GM19035 (cell line): ENCODE measurements around the gene APLF.

Experiments
- ATAC-seq: cut with Tn5 transposase; IDR thresholded peaks from one replicate; pipeline ENCODE4 v1.9.1; 2021; ENCODE audit not compliant: unreplicated experiment

Gene APLF, protein sequence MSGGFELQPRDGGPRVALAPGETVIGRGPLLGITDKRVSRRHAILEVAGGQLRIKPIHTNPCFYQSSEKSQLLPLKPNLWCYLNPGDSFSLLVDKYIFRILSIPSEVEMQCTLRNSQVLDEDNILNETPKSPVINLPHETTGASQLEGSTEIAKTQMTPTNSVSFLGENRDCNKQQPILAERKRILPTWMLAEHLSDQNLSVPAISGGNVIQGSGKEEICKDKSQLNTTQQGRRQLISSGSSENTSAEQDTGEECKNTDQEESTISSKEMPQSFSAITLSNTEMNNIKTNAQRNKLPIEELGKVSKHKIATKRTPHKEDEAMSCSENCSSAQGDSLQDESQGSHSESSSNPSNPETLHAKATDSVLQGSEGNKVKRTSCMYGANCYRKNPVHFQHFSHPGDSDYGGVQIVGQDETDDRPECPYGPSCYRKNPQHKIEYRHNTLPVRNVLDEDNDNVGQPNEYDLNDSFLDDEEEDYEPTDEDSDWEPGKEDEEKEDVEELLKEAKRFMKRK

GRCh38 chr2:68467077-68467960, at the start of gene APLF, which contains the start of gene FBXO48:
Gene APLF (plus strand): TSS chr2:68467585. CDS start chr2:68467732, 147 bp downstream.
Gene FBXO48 (minus strand): TSS chr2:68467294. CDS start chr2:68465145, 2,149 bp downstream.
- ATAC-seq: peak; percentile 95

DNA sequence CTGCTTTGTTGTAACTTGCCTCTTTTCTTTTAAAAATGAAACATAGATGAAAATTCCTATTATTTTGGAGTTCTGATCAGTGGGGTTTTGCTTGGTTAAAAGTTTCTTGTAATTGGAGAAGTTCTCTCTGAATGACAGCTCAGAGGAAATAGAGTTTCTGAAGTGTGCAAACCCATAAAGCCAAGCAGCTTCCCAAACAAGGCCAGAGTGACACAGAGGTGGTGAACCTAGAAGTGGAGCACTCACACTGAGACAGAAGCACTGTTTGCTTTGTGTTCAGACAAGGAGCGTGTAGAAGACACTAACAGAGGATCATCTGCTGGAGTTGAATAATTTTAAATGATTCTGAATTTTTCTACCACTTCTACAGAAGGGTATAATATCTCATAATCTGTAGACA, 49.5 kb upstream of the APLF start:
- ATAC-seq: no peak

GRCh38 chr2:68418419-68418818, 49.0 kb upstream of the APLF start:
- ATAC-seq: no peak

DNA sequence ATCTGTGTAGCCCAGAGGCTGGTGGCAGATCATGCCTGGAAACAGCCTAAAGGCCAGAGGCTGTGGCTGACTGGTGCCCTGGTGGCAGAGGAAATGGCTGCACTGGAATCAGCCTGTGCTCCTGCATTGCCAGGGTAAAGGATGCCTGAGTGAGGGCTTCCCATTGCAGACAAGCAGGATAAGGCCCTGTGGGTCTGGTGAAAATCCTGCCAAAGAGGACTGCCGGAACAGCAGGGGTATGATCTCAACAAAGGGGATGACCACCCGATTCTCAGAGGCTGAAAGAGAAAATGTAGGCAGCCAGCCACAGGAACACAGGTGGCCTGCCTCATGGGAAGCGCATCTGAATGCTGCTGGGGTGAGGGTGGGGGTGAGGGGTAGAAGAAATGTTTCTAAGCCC, 48.5 kb upstream of the APLF start:
- no peak for ATAC-seq

DNA sequence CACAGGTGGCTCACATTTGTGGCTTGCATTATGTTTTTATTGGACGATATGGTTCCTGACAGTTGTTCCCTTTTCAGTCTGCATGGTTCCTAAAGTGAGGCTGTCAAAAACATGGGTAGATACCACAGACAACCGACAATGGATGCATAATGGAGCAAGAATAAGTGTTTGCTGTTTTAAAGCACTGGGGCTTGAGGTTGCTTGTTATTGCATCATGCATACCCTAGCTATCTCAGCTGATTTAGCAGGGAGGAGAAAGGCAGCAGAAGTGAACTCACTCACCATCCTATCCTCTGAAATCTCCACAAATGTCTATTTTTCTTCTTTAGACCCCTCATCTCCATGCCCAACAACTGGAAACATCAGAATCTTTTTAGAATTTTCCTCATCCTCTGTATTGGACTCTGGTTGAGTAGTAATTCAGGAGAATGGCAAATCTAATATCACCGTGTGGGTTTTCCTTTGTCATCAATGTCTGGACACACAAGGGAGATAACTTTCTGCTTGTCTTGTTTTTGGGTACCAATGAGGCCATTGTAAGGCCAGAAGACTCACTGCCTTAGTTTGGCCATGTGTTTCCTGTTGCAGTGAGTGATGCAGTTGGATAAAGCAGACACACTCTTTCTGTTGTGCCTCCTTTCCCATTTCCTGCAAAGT, 47.0 kb upstream of the APLF start:
- ATAC-seq: no peak

- ATAC-seq: peak; percentile 78
Measured at GRCh38 chr2:68423966-68424650, 43.3 kb upstream of the APLF start.

- no peak for ATAC-seq
Measured at GRCh38 chr2:68425503-68425902, 41.9 kb upstream of the APLF start.

DNA sequence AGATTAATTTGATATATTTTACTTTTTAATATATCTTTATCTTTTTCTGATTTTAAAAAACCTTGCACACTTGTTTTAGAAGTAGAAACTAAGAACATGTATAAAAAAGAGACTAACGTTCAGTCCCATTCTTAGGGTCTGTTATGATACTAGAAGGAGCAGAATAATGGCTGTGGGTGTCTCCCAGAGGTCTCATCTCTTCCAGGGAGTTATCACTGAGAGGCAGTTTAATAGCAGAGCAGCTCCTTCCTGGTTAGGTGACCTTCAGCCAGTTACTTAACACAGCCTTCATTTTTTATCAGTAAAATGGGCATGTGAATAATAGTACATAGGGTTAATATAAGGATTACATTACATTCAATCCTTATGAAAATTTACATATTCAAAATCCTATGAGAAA, 40.9 kb upstream of the APLF start:
- no peak for ATAC-seq

GRCh38 chr2:68426848-68427579, 40.4 kb upstream of the APLF start:
- peak; percentile 26 for ATAC-seq

- no peak for ATAC-seq
Measured at GRCh38 chr2:68428126-68428525, 39.3 kb upstream of the APLF start.

DNA sequence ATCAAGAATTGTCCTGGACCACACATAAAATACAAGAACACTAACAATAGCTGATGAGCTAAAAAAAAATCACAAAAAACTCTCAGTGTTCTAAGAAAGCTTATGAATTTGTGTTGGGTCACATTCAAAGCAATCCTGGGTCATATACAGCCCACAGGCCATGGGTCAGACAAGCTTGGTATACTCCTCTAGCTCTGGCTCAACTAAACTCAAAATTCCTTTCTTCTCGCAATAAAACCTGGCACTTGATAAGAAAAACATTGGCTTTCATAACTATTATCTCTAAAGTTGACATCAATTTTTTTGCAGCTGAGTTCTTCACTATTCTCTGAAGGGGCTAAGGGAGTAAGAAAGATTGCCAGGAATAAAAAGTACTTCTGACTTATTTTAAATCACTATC, 38.6 kb upstream of the APLF start:
- no peak for ATAC-seq

- ATAC-seq: no peak
Measured at GRCh38 chr2:68429311-68429826, 38.0 kb upstream of the APLF start.

DNA sequence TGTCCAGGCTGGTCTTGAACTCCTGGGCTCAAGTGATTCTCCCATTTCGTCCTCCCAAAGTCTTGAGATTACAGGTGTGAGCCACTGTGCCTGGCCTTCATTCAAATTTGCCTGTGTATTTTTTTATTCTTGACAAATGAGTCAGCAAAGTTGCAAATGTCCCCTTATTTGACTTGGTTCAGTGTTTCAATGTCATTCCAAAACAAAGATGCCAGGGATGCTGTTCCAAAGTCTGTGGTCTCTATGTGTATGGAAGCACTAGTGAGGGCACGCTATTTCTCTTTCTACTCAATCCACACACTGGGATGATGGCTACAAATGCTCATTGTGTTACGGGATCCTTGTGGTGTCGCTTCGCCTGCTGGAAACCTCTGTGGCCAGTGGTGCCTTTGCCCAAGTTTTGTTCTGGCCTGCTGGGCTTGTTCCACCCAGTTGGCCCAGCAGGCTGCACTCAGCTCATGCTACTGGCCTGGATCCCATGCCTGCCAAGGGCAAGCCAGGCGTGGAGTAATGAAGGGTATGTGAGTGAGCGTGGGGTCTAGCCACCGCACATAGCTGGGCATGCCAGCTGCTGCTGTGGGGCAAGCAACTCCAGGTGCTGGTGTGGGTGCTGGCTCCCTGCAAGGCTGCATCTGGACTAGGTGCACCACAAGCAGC, 35.9 kb upstream of the APLF start:
- ATAC-seq: no peak

DNA sequence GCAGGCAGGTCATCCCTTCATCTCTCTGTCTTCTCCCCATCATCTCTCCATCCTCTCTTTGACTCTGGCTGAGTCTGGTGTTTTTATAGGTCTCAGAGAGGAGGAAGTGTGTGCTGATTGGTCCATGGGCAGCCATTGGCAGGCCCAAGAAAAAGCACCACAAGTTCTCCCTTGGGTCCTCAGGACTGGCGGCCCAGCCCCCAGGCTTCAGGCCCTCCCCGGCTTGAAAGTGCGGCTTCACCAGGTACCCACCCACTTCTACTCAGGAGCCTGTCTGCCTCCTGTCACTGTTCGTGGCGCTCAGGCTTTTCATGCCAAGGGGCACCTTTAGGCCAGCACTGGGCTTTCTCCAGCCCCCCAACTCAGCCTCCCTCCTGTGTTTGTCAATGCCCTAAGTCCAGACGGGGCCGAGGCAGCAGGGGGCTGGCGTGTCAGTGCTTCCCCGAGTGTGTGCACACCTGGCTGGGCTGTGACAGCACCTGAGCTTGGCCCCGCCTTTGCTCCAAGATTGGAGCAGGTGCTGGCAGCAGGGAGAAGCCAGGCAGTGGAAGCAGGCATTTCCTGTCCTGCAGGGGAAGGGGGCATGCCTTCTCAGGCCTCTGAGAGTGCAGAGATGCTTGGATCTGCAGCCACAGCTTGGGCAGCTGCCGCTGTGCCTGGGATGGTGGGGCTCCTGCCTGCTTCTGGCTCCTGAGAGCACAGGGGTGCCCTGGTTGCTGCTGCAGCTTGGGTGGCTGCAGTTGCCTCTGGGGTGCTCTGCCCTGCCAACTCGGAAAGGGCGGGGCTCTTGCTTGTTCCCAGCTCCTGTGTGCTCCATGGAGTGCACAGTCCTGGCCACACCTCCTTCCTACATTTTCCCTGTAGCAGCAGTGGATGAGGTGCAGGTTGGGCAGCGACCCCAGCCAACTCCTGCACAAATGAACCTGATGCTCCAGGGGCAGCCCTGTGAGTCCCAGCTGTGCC, 34.4 kb upstream of the APLF start:
- no peak for ATAC-seq

DNA sequence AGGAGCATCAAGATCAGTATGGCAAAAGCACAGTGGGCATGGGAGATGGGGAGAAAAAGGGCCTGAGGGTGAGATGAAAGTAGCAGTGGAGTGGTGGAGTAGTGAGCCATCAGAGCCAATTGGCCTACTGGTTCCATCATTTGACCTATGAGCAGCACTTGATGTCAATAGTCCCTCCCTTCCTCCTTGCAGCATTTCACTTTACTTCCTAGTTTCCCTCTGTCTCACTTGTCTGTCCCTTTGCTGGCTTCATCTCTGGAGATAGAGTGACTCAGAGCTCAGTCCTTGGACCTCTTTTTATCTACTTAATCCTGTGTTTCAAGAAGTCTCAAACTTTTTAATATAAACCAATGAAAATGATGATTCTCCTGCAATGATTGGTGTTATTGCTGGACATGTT, 32.4 kb upstream of the APLF start:
- no peak for ATAC-seq

GRCh38 chr2:68435615-68436014, 31.8 kb upstream of the APLF start:
- no peak for ATAC-seq

DNA sequence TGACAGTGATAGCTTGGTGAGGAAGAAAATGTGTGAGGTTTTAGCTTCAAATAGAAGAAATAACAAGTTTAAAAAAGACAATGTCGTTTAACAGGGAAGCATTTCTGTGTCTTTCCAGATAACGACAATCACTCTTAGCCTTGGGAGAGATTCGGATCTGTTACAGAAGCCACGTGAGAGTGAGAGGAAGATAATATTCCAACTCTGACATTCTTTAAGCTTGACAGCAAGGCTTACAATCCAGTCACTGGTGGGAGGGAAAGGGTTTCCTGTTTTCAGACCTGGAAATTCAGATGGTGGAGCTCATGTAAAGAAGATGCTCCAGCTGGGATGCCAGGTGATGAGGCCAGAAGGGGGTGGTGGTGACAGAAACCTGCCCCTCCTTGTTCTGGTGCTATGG, 31.1 kb upstream of the APLF start:
- ATAC-seq: no peak
